ENCODE results near the gene KRTAP5-9.
"Not testable (repeated sequence)": the region's sequence is repeated elsewhere in the genome, so short reads cannot be mapped to it uniquely, and the experiment has no call there.

KRTAP5-9 gene

GRCh38 chr11:71588314-71588713, 40.1 kb downstream of the KRTAP5-9 start:
- not testable (repeated sequence) for FAIRE-seq

- FAIRE-seq: not testable (repeated sequence)
These were observed 40.8 kb downstream of the KRTAP5-9 start for GRCh38 chr11:71588822-71589545.

DNA sequence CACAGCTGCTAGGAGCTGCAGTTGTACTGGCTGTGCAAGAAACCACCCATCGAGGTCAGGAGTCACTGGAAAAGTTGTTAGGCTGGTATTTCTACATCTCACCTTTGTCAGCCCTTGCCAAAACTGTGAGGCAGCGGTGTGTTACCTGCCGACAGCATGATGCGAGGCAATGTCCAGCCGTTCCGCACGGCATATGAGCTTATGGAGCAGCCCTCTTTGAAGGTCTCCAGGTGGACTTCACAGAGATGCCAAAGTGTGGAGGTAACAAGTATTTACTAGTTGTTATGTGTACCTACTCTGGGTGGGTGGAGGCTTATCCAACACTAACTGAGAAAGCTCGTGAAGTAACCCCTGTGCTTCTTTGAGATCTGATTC, 41.3 kb downstream of the KRTAP5-9 start:
- not testable (repeated sequence) for FAIRE-seq
